ENCODE measurements around the gene SPON1.

DNA sequence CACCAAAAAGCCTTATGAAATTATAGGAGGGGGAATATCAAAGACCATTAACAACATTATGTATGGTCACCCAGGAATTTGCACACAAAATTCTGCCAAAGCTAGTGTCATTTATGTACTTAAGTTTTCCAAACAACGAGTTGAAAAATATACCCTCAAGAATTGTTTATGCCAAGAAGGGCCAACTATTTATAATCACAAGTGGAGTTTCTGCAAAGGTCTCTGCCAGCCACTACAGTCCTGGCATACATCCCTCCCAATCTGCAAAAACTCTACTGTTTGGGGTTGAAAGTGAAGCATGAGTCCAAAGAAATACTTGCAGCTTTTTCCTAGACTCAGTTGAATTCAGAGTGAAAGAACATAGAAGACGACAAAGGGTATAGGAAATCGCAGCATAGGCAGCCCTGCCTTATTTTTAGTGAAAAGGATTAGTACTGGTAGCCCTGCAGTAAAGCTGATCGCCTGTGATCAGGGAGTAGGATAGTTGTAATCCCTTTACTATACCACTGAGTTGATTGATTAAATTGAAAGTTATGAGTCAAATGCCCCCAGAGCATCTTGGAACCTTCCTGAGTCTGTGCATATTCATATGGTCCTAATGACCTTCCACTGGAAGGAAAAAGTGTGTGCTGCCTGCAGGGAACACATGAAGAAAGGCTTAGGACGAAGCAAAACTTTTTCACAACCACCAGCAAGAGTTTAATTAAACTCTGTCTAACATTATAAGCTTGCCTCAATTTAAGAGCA is 144.0 kb downstream of the SPON1 start:
- TF ChIP-seq, protein P1, sequence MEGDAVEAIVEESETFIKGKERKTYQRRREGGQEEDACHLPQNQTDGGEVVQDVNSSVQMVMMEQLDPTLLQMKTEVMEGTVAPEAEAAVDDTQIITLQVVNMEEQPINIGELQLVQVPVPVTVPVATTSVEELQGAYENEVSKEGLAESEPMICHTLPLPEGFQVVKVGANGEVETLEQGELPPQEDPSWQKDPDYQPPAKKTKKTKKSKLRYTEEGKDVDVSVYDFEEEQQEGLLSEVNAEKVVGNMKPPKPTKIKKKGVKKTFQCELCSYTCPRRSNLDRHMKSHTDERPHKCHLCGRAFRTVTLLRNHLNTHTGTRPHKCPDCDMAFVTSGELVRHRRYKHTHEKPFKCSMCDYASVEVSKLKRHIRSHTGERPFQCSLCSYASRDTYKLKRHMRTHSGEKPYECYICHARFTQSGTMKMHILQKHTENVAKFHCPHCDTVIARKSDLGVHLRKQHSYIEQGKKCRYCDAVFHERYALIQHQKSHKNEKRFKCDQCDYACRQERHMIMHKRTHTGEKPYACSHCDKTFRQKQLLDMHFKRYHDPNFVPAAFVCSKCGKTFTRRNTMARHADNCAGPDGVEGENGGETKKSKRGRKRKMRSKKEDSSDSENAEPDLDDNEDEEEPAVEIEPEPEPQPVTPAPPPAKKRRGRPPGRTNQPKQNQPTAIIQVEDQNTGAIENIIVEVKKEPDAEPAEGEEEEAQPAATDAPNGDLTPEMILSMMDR (conservative IDR thresholded peaks at IDR 0.05; ENCODE audit: low read depth, low read length) = no peak
- TF ChIP-seq EZH2 (IDR thresholded peaks at IDR 0.05; ENCODE audit: low read length, unreplicated experiment) = no peak
